Dermis blood vessel endothelial cell (primary cell): Measurements from ENCODE around the gene TMEM63C. TPM values are rescaled to one million over a fixed set of nuclear protein-coding genes. Genes with fewer than 3 reads are reported as not detected.

ENCODE experiments used
- DNase-seq: peaks from one replicate; pipeline ENCODE4 v3.0.0; 2010
- total RNA-seq: library from RNA; depleted of rRNA; stranded (reverse); fragments of >200 nt; gene quantifications from 2 replicates; pipeline ENCODE4 v1.2.3, GENCODE V29; 2014

Gene TMEM63C
- total RNA-seq, 1 donor from 2014 or later, result under 0.01 TPM

DNA sequence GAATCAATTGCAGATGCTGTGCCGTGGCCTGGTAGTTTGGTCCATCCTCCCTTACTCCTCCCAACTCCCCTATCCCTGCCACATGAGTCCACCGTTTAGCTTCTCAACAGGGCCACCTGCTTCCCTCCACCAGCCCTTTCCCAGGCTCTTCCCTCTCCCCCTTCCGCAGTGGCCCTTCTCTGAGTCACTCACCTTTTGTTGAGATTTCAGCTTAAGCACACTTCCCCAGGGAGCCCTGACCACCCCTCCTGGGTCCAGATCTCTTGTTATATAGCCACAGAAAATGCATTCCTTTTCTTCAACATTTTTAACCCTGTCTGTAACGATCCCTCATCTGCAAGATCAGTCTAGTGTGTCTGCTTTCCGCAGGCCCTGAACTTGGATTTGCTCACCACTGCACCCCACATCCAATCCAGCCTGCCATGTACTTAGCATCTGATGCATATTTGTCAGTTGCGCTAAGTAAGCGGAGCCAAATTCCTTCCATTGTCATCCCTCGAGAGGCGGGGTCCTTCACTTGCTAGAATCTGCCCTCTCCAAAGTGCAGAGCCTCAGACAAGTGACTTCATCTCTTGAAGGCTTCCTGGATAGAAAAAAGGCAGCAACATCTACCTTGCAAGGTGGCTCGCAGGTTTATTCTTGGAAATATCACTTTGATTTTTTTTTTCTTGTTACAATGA, 41.1 kb downstream of the TMEM63C start:
- no peak for DNase-seq

DNA sequence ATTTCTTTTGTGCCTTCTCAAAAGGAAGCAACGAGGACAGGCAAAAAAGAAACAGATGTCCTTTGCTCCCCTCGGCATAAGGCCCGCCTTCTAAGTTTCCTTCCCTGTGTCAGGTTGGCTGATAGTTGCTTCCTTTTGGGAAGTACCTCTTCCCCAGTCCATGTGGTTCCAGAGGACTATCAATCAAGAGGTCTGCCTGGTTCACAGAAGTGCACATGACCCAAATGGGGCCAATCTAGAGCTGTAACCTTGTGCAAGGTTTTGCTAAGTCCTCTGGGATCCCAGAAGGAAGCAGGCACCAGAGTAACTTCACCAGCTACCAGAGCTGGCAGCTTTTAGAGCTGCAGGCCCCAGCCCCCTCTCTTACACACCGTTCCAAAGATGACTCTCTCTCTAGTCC, 42.6 kb downstream of the TMEM63C start:
- DNase-seq, result no peak

DNA sequence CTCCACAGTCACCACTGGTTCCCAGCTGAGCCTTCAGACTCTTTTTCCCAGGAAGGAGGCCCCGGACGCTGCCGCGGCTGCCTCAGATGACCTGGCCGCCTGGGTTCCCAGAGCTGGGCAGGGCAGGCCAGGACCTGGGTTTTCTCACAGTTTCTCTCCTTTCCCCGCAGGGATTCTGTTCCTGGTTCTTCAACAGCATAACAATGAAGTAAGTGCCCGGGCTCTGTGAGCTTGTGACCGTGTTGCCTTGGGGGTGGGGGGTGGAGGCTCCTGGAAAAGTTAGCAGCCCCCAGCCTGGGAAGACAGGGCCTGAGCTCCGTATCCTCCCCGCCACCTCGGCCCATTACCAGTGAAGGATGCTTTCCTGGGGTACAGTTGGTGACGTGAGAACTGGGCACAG, 43.7 kb downstream of the TMEM63C start:
- DNase-seq, result no peak

DNA sequence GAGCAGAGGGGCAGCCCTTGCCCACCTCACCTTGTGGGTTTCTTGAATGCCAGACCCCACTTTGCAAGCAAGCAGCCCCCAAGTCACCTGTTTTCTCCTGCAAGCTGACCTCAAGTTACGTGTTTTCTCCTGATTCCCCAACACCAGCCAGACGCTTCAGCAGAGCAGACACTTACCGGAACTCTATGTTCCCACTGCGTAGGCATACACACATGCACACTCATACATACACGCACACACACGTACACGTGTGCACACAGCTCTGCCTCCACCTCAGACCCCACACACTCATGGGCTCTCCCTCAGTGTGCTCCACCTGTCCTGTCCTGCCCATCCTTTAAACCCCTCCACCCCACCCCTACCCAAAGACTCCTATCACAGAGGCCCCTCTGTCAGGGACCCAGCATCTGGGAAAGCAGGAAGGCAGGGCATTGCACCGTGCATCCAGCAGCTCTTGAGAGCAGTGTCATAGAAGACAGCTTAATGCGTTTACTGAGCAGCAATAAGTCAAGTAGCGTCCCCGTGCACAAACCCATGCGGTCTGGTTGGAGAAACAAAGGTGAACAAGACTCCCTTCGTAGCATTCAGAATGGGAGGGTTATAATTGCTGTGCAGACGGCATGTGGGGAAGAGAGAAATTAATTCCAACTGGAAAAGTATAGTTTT, 44.4 kb downstream of the TMEM63C start:
- DNase-seq, result no peak

DNA sequence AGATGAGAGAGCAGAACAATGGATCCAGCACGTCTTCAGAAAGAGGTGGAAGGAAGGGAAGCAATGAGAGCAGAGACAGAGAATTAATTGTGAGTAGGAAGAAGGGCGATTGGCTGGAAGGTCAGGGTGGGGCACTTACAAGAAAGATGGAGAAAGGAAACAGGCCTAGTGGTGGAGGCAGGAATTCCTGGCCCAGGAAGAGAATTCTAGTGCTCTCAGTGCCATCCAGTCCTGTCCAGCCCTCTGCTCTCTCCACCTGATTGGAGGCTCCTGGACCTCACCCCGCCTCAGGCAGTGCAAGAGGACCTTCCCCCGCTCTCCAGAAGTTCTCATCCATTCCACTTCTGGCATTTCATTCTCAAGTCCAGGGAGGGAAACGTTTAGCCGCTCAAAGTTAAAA, 46.5 kb downstream of the TMEM63C start:
- DNase-seq, result no peak

DNA sequence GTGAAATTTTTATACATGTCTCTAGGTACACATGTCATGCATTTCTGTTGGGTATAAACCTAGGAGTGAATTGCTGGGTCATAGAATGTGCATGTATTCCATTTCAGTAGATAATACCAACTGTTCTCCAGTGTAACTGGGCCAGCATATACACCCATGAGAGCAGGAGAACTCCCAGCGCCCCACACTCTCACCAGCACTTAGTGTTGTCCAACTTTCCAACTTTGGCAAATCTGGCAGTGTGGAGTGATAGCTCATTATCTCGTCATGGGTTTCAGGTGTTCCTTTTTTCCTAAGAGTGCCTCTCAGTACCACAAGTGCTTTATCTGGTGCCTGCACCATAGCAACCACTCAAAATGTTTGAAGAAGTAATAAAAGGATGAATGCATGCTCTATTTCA, 49.3 kb downstream of the TMEM63C start:
- DNase-seq, result no peak

DNA sequence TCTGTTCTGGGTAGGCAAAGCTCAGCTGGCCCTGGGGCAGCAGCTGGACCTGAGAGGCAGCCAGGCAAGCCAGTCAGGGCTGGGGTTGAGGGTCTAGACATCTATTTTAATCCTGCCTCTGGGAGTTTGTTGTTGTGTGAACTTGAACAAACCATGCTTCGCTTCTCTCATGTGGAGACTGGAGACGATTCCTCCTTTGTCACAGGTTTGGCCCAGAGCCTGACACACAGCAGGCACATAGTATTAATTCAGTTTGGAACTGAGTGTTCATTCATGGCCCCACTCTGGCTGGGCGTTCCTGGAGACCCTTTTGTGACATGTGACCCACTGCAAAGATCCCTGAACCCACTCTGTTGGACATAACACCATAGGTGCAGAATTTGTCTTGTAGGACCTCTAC, 50.1 kb downstream of the TMEM63C start:
- no peak for DNase-seq

DNA sequence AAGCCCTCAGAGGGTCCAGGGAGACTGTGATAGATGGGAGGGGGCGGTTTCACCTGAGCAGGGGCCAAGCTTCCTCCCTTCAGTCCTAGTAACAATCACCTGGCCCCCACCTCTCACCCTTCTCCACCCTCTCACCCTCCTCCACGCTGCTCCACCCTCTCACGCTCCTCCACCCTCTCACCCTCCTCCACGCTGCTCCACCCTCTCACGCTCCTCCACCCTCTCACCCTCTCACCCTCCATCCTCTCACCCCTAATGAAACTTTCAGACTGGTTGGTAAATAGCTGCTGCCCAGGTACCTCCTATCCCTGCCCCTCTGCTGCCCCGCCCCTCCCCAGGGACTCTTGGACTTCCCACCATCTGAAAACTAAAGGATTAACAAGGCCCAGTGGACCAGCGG, 55.2 kb downstream of the TMEM63C start:
- DNase-seq, result no peak

DNA sequence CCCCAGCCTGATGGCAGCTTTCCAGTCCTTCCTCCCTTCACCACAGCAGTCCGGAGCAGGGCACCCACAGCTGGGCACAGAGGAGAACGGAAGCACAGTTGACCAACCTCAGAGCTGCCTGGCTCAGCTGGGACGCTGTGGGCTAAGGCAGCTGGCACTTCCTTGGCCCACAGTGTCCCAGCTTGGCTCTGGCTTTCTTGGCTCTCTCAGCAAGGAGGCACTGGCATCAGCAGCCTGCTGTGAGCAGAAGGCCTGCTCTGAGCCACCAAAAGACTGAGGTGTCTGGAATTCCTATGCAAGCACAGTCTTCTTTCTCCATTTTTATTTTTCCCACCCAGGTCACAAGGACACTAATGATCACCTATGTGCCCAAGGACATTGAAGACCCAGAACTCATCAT, 56.8 kb downstream of the TMEM63C start:
- no peak for DNase-seq

DNA sequence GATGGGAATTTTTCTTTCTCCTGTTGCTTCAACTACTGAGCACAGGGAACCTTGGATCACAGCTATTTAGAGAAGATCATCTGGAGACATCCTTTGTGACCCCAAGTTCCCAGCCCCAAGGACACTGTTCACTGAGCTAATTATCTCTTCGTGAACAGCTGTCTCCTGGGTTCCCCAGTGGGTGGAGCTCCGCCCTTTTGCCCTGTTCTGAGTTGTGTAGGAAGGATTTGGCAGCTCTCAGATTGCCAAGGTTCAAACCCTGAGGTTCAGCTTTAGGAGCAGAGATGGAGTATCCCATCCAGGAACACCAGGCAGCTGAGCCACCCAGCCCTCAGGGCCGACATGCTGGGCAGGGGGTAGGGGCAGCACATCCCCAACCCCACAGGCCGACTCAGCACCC, 57.4 kb downstream of the TMEM63C start:
- DNase-seq, result no peak

DNA sequence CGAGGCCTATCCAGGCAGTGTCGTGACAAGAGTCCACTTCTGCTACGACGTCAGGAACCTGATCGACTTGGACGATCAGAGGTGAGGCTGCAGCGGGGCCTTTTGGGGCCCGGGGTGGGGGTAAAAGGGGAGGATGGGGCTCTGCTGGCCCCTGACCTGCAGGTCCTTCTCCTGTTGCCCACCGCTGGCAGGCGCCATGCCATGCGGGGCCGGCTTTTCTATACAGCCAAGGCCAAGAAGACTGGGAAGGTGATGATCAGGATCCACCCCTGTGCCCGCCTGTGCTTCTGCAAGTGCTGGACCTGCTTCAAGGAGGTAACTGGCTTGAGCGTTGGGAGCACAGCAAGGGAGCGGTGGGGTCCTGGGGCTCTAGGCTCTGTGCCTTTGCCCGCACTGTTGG, 57.8 kb downstream of the TMEM63C start:
- no peak for DNase-seq

DNA sequence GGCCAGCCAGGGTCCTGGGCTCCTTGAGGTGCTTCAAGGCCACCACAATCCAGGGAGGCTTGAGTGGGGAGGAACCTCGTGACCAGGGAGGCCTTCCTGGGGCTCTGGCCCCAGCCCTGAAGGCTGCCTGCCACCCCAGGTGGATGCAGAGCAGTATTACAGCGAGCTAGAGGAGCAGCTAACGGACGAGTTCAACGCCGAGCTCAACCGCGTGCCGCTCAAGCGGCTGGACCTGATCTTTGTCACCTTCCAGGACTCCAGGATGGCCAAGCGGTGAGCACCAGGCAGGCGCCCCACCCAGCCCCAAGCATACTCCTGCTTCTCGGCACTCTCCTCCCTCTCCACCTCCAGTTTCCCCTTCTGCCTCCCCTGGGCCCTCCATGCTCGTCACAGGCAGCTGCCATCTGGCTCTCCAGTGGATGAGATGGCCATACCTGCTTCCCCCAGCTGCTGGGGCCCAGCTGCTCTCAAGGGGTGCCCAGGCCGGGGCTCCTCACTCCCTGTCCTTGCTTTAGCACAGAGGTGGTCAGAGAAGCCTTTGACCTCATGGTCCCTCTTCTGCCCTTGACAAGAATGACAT, 58.8 kb downstream of the TMEM63C start:
- DNase-seq, result no peak

DNA sequence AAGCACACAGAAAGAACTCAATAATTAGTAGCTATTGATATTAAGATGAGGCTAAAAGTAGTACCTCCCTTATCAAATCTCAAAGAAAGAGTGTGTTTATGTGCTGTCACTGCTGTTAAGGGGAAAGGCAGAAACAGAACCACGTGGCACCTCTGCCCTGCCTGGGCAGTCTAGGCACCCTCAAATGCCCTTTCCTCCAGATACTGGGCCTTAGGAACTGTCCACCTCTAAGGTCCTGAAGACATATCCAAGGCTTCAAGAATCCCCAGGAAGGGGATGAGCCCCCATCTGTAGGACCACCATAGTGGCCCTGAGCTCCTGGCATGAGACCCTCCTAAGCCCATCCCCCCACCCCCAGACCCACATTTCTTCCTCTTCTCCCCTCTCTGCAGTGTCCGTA, 60.4 kb downstream of the TMEM63C start:
- no peak for DNase-seq

DNA sequence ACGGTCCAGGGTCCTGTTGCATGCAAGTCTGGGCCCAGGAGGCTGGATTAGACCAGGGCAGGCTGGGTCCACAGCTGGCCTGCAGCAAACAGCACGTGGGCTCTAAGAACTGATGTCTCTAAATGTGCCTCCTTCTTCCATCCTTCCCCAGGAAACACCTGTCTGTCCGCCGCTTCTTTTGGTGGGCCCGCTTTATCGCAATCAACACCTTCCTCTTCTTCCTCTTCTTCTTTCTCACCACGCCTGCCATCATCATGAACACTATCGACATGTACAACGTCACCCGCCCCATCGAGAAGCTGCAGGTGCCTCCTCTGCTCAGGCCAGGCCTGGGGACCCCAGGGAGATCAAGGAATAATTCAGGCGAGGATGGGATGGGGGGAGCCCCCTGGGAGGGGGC, 61.2 kb downstream of the TMEM63C start:
- no peak for DNase-seq

DNA sequence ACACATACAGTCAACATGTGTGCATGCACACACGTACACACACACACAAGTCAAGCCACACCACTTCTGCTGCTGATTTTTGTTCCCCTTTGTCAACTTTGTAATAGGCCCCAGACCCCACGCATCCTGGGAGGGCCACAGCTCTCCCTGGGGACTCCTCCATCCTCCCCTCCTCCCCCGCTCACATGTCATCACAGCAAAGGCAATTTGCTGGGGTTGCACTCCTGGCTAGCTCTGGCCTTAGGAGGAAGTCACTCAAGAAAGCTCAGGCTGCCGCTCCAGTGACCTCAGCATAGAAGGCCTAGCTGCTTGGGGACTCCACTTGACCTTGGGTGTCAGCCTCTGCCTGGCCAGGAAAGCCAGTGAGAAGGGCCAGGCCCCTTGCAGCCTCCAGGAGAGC, 62.3 kb downstream of the TMEM63C start:
- DNase-seq, result no peak

DNA sequence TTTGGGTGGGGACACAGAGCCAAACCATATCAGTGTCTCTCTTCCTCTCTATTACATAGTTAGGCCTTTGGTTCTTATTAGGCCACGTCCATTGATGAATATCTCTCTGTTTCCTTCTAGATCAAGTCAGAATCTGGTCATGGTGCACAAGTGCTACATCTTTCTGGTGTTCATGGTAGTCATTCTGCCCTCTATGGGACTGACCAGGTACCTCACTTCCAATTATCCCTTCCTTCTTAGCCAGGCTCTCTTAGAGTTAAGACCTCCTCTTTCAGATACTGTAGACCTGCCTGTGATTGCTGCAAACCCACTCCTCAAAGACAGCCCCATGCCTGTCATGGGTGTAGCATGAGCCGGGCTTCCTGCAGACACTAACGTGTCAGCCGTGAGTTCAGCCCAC, 64.2 kb downstream of the TMEM63C start:
- no peak for DNase-seq

DNA sequence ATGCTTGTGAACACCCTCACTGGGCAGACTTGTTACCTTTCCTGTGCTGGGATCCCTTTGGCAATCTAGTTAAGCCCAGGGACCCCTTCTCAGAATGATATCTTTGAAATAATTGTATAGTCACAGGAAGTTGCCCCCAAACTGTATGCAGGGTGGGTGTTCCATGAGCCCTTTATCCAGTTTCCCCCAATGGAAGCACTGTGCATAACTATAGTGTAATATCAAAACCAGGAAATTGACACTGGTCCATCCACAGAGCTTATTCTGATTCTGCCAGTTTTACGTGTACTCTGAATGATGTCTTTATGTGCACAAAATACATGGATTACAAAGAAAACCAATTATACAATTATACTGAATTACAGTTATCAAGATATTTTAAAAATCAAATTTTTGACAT, 65.2 kb downstream of the TMEM63C start:
- no peak for DNase-seq

DNA sequence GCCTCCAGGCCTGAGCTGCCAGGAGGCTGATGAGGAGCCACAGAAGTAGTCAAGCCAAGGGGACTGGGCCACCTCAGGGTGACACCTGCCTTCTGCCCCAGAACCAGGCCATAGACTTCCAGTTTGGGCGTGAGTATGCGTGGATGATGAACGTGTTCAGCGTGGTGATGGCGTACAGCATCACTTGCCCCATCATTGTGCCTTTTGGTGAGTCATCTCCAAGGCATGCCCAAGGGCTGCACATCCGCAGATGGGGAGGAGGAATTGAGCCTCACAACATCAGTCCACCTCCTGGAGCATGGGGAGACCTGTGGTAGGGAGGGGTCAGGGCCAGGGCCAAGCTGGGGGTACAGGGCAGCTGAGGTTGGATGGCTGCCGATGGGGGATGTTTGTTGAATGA, 67.1 kb downstream of the TMEM63C start:
- DNase-seq, result no peak

DNA sequence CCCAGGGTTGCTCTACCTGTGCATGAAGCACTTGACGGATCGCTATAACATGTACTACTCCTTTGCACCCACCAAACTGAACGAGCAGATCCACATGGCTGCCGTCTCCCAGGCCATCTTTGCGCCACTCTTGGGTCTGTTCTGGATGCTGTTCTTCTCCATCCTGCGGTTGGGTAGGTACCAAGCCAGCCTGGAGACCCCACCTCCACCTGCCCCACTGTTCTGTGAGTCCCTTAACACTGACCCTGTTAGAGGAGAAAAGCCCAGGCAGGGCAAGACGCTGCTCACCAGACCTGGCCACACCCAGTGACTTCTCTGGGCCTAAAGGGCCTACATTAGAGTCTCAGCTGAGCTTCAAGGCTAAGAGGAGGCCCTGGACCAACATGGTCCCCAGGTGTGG, 67.7 kb downstream of the TMEM63C start:
- DNase-seq, result no peak

DNA sequence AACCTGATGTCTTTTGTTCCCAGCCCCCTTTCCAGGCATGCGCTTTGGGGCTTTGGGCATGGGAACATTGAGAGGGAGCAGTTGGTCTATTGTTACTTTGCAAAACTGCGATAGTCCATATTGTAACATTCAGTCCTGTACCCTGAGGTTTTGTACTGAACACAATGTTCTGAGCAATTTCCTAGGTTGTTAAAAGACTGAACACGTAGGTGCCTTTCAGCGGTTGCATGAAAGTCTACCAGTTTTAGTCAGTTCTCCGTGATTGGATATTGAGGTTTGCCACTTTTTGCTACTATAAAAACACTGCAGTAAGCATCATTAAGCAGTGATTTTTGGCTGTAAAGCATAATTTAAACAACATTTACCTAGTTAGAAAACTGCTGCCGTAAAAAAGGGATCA, 69.3 kb downstream of the TMEM63C start:
- no peak for DNase-seq

DNA sequence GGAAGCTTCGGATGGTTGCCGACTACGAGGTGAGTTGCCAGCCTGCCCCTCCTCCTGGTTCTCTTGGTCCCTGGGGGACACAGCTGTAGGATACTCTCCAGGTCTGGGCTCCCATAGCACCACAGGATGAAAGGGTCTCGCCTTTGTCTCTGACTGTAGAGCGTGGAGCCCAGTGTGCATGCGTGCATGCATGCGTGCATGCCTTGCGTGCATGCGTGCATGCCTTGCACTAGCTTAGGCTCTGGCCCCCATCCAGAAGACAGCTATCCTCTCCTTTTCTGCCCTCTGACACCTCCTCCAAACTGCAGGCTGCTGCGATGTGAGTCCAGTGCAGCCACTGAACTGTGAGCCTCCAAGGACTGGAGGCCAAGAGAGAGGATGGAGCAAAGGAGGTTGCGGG, 70.3 kb downstream of the TMEM63C start:
- no peak for DNase-seq

DNA sequence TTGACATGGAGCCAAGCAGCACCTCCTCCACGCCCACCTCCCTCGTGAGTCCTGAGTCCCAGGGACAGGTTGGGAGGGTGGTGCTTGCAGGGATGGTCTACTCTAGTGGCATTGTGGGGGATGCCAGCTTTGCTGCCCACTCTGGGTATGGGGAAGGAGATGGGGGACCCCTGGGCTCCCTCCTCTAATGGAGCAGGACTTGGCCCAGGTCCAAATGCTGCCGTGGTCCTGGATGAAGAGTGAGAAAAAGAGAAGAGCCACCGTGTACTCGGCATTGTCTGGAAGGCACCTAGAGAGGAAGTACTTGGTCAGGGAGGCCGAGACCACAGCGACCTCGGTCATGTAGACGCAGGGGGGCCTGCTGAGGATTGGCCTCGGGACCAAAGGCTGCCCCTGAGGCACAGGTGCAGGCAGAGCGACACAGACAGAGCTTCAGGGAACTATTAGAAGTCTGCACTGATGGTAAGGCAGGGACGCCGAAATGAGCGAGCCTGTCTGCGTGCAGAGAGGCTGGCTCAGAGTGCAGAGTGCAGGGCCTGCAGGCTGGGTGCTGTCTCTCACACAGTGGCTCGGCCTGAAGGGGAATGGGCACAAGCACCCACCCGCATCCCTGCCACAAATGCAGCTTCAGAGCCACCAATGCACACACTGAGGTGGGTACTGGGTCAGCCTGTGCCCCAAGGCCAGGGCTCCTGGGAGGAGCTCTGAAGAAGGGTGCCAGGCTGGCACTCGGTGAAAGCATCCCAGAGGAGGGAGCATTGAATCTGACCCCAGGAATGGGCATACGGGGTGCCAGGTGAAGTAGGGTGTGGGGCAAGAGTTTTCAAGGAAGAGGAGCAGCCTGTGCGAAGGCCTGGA, 72.0 kb downstream of the TMEM63C start:
- DNase-seq, result no peak

DNA sequence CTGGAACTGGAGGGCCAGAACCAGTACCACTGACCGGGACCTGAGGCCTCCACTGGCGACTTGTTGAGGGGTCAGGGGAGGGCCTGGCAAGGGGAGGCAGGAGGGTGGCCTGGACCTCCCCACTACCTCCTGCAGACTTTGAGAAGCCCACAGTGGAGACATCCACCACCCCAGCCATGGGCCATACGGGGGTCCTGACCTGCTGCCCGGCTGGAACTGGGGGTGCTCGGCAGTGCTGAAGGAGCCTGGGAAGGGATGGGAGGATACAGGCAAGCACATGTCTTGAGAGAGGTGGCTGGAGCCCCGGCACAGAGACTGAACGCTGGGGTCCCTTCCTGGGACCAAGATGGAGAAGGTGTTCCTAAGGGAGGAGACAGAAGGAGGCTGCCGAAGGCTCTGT, 75.1 kb downstream of the TMEM63C start:
- DNase-seq, result no peak

DNA sequence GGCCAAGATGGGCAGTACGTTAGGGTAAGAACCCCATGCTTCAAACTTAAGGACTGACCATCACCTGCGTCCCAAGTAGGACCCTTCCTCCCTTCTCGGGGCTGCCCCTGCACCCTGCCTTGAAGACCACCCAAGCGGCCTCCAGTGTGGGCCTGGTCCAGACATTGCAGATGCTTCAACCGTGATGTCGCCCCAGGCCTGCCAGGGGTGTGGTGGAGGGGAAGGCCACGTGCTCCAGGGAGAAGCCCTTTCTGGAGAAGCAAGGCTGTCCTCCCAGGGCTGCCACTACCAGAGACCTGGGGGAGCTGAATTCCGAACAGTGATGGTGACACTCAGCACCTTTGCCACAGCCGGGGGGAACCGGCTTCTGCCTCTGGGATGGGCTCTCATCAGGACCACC, 76.1 kb downstream of the TMEM63C start:
- DNase-seq, result no peak
